OCI-LY3 (cell line): ENCODE data around the gene FYB1.
A peak's percentile ranks its signal among the peaks of the same experiment; 100 is the strongest.

Source experiments
- H2AFZ ChIP-seq: fragments of 200-600, 300-600 bp; shearing (Covaris generic); 2 replicates; pipeline ENCODE4 v1.6.0; 2014; ENCODE audit warnings: antibody characterized with exemption, low read depth, low read length
- H3K27ac ChIP-seq: fragments of 200-600, 300-600 bp; sonication (generic); 2 replicates; pipeline ENCODE4 v1.5.1; 2014; ENCODE audit warnings: mild to moderate bottlenecking, low read length, moderate library complexity, mixed read lengths
- H3K27me3 ChIP-seq: fragments of 200-600, 300-600 bp; sonication (generic); 2 replicates; pipeline ENCODE4 v1.6.1; 2014; ENCODE audit warnings: low read depth, low read length, mixed read lengths
- H3K36me3 ChIP-seq: fragments of 200-600, 300-600 bp; sonication (generic); replicated peaks from 2 replicates; pipeline ENCODE3; 2014; ENCODE audit warnings: low read depth, low read length, mixed read lengths
- H3K4me1 ChIP-seq: fragments of 300-600, 200-600 bp; sonication (generic); 2 replicates; pipeline ENCODE4 v1.6.1; 2014; ENCODE audit warnings: low read length, mixed read lengths
- H3K4me2 ChIP-seq: fragments of 200-600, 300-600 bp; sonication (generic); 2 replicates; pipeline ENCODE4 v1.6.1; 2014; ENCODE audit warnings: low read length, mixed read lengths
- H3K4me3 ChIP-seq: fragments of 300-600, 200-600 bp; sonication (generic); 2 replicates; pipeline ENCODE4 v1.5.1; 2014; ENCODE audit warnings: antibody characterized with exemption, mild to moderate bottlenecking, low read length, moderate library complexity
- H3K79me2 ChIP-seq: fragments of 300-600, 200-600 bp; shearing (Covaris generic); 2 replicates; pipeline ENCODE4 v1.6.1; 2014; ENCODE audit warnings: mild to moderate bottlenecking, low read length, mixed read lengths
- H3K9ac ChIP-seq: fragments of 300-600, 200-600 bp; shearing (Covaris generic); 2 replicates; pipeline ENCODE4 v1.6.0; 2014; ENCODE audit warnings: mild to moderate bottlenecking, low read length, moderate library complexity
- H3K9me3 ChIP-seq: fragments of 200-600, 300-600 bp; shearing (Covaris generic); 2 replicates; pipeline ENCODE4 v1.6.1; 2014; ENCODE audit warnings: low read length, mixed read lengths; ENCODE audit not compliant: insufficient read depth
- H4K20me1 ChIP-seq: fragments of 200-600, 300-600 bp; sonication (generic); 2 replicates; pipeline ENCODE4 v1.6.1; 2016; ENCODE audit warnings: low read length, mixed read lengths; ENCODE audit not compliant: insufficient read depth
- EZH2phosphoT487 ChIP-seq: fragments of 200-600 bp; shearing (Covaris generic); IDR thresholded peaks from 2 replicates; pipeline ENCODE4 v1.6.1; 2018; ENCODE audit warnings: antibody characterized with exemption, mixed run types, low read depth
- TF ChIP-seq, protein P1 (sequence below): fragments of 200-600, 300-600 bp; sonication (generic); IDR thresholded peaks from 2 replicates; pipeline ENCODE4 v1.5.1; 2014; ENCODE audit warnings: antibody characterized with exemption, low read length, low read depth

The FYB1 gene

DNA sequence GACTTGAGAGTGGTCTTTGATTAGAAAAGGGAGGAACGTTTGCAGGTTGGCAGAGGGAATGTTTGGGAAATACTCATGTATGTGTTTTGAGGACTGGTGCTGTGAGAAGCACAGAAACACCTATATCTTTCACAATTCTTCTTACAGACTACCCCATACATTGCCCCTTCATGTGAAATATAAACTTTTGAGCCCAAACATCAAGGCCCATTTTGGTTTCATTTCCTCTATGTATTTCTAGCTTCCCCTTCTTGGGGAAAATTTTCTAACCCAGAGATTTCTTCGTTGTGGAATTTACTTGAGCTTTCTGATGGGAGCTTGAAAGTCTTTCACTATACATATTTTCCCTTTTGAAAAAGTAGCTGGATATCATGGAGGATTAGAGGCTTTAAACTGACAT is 67.6 kb downstream of the FYB1 start:
- TF ChIP-seq EZH2phosphoT487: no peak
- TF ChIP-seq, protein P1, sequence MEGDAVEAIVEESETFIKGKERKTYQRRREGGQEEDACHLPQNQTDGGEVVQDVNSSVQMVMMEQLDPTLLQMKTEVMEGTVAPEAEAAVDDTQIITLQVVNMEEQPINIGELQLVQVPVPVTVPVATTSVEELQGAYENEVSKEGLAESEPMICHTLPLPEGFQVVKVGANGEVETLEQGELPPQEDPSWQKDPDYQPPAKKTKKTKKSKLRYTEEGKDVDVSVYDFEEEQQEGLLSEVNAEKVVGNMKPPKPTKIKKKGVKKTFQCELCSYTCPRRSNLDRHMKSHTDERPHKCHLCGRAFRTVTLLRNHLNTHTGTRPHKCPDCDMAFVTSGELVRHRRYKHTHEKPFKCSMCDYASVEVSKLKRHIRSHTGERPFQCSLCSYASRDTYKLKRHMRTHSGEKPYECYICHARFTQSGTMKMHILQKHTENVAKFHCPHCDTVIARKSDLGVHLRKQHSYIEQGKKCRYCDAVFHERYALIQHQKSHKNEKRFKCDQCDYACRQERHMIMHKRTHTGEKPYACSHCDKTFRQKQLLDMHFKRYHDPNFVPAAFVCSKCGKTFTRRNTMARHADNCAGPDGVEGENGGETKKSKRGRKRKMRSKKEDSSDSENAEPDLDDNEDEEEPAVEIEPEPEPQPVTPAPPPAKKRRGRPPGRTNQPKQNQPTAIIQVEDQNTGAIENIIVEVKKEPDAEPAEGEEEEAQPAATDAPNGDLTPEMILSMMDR: no peak
- peak overlapping the region; percentile 56 for H3K27ac ChIP-seq
- H4K20me1 ChIP-seq: no peaks in the 10 kb centered on the region

DNA sequence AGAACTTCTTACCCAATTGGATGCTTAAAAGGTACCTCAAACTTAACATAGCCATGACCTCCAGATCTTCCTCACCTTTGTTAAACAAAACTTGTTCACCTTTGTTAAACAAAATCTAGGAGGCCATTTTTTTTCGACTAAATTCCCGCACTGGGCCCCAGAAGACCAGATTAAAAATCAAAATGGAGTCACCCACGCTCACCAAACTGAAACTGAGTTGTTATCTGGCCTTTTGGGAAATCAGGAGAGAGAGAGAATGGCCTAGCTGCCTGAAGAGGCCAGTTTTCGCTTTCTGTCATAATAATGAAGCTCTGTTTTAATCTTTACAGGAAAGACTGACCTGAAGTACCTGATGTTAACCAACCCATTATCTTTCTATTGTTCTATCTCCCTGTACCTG is 69.4 kb downstream of the FYB1 start:
- no peak overlapping the region for H3K4me2 ChIP-seq
- no peaks in the 10 kb centered on the region for H3K27me3 ChIP-seq
- H3K9ac ChIP-seq: no peak overlapping the region
- peaks cover 21% of the 10 kb centered on the region for H3K4me1 ChIP-seq
- no peaks in the 10 kb centered on the region for H3K9me3 ChIP-seq
- no peak overlapping the region for H3K4me3 ChIP-seq
- H3K36me3 ChIP-seq: no peaks in the 10 kb centered on the region
- H4K20me1 ChIP-seq: no peaks in the 10 kb centered on the region
- no peak overlapping the region for H2AFZ ChIP-seq
- no peak overlapping the region for H3K27ac ChIP-seq
- TF ChIP-seq, protein P1: no peak
- no peak for TF ChIP-seq EZH2phosphoT487
- no peaks in the 10 kb centered on the region for H3K79me2 ChIP-seq

More for the DNA sequence above, 67.6 kb downstream of the FYB1 start:
- Histone ChIP-seq H3K36me3 (no peaks in the 10 kb centered on the region), H3K4me1 (peaks cover 21% of the 10 kb centered on the region), H3K4me3 (peak overlapping the region; percentile 26; the same call in 1 of the 2 replicates), H3K79me2 (no peaks in the 10 kb centered on the region), H2AFZ (no peak overlapping the region), H3K27me3 (no peaks in the 10 kb centered on the region), H3K9me3 (no peaks in the 10 kb centered on the region), H3K4me2 (peak overlapping the region; percentile 73), H3K9ac (no peak overlapping the region; the same call in 1 of the 2 replicates)

DNA sequence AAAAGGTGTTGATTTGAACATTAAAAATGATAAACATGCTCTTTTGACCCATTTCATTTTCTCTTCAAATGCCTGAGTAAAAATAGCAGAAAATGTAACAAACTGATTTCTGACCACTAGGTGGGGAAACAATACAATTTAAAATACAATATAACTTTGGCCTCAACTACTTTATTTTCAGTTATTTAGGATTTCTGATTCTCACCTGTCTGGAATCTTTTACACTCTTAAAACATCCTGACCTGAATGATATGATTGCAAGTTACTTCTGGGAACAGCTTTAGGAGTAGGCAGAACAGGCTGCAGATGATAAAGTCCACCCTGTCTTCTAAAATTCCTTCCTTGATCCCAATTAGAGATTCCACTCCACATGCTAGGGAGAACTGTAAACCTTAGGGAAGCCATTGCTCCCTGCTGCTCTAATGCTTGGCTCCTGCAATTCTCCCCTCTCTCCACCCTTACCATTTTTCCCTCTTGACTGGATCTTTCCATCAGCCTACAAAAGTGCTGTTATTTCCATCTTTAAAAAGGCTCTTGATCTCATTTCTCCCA is 70.3 kb downstream of the FYB1 start:
- H3K27me3 ChIP-seq: no peaks in the 10 kb centered on the region
- H4K20me1 ChIP-seq: no peaks in the 10 kb centered on the region
- no peak overlapping the region; the same call in 1 of the 2 replicates for H2AFZ ChIP-seq
- peaks cover 21% of the 10 kb centered on the region for H3K4me1 ChIP-seq
- no peak overlapping the region for H3K4me2 ChIP-seq
- no peaks in the 10 kb centered on the region for H3K79me2 ChIP-seq
- no peak for TF ChIP-seq EZH2phosphoT487
- TF ChIP-seq, protein P1: peak; percentile 53
- H3K4me3 ChIP-seq: no peak overlapping the region
- H3K9ac ChIP-seq: no peak overlapping the region
- H3K36me3 ChIP-seq: no peaks in the 10 kb centered on the region
- H3K9me3 ChIP-seq: no peaks in the 10 kb centered on the region
- H3K27ac ChIP-seq: no peak overlapping the region

DNA sequence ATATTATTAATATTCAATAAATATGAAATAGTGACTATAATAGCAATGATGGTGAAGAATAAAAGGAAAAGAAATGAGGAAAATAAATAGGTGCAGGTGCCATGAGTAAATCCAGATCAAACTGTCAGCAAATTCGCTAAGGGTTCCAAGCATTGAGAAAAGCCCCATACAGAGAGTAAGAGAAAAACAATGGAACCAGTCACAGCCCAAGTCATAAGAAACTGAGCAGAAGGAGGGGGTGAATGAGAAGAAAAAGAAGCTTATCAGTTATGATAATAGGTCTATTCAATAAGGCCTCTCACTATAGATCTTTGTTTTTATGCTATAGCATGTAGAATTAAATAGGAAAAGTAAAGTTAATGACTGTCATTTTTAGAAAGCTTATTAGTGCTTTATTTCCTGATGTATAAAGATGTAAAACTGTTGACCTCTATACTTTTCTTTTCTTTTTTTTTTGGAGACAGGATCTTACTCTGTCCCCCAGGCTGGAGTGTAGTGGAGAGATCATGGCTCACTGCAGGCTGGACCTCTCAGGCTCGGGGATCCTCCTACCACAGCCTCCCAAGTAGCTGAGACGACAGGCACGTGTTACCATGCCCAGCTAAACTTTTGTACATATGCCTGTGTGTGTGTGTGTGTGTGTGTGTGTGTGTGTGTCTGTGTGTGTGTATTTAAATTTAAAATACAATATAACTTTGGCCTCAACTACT is 72.4 kb downstream of the FYB1 start:
- TF ChIP-seq, protein P1: no peak
- no peak for TF ChIP-seq EZH2phosphoT487
- Histone ChIP-seq H3K27me3 (no peaks in the 10 kb centered on the region), H3K9me3 (no peaks in the 10 kb centered on the region), H3K4me2 (no peak overlapping the region), H3K9ac (no peak overlapping the region), H3K4me1 (peaks cover 16% of the 10 kb centered on the region), H3K27ac (no peak overlapping the region), H3K79me2 (no peaks in the 10 kb centered on the region), H2AFZ (no peak overlapping the region), H3K4me3 (no peak overlapping the region), H3K36me3 (no peaks in the 10 kb centered on the region), H4K20me1 (no peaks in the 10 kb centered on the region)
